Loucy (cell line): ENCODE measurements around the gene F2R.

Experiments
- H2AFZ ChIP-seq: fragments of 200-600 bp; sonication (generic); 2 replicates; pipeline ENCODE4 v1.6.0; 2016; ENCODE audit warnings: antibody characterized with exemption, mild to moderate bottlenecking, low read length, moderate library complexity
- H3F3A ChIP-seq: fragments of 200-600 bp; 2 replicates; pipeline ENCODE4 v1.6.0; 2016; ENCODE audit warnings: antibody characterized with exemption, low read depth, mild to moderate bottlenecking
- H3K27me3 ChIP-seq: fragments of 200-600 bp; sonication (generic); 2 replicates; pipeline ENCODE4 v1.6.1; 2014; ENCODE audit warnings: low read length, mild to moderate bottlenecking; ENCODE audit not compliant: insufficient read depth, poor library complexity, severe bottlenecking
- H3K36me3 ChIP-seq: fragments of 200-600 bp; sonication (generic); 2 replicates; pipeline ENCODE4 v1.6.1; 2016; ENCODE audit warnings: low read length; ENCODE audit not compliant: insufficient read depth
- H3K4me1 ChIP-seq: fragments of 200-600 bp; sonication (generic); 2 replicates; pipeline ENCODE4 v1.5.1; 2014; ENCODE audit warnings: low read length, mild to moderate bottlenecking; ENCODE audit not compliant: insufficient read depth, poor library complexity, severe bottlenecking
- H3K4me2 ChIP-seq: fragments of 200-600 bp; sonication (generic); 2 replicates; pipeline ENCODE4 v1.6.0; 2014; ENCODE audit warnings: antibody characterized with exemption, low read length, low read depth, mild to moderate bottlenecking; ENCODE audit not compliant: poor library complexity, severe bottlenecking
- H3K4me3 ChIP-seq: fragments of 200-600 bp; sonication (generic); 2 replicates; pipeline ENCODE4 v1.5.1; 2014; ENCODE audit warnings: low read length, mild to moderate bottlenecking, mixed read lengths; ENCODE audit not compliant: poor library complexity, severe bottlenecking
- H3K79me2 ChIP-seq: fragments of 200-600 bp; sonication (generic); 2 replicates; pipeline ENCODE4 v1.6.1; 2014; ENCODE audit warnings: low read length; ENCODE audit not compliant: insufficient read depth
- H3K9ac ChIP-seq: fragments of 200-600 bp; sonication (generic); 2 replicates; pipeline ENCODE4 v1.6.0; 2014; ENCODE audit warnings: mild to moderate bottlenecking, low read depth, low read length, moderate library complexity; ENCODE audit not compliant: poor library complexity, severe bottlenecking
- H3K9me2 ChIP-seq: fragments of 200-600 bp; sonication (generic); replicated peaks from 2 replicates; pipeline ENCODE4 v1.6.1; 2016; ENCODE audit warnings: low read depth, low read length, mixed read lengths
- H3K9me3 ChIP-seq: fragments of 200-600 bp; sonication (generic); 2 replicates; pipeline ENCODE4 v1.6.1; 2014; ENCODE audit warnings: mild to moderate bottlenecking, antibody characterized with exemption, low read length, low read depth; ENCODE audit not compliant: insufficient read depth
- H4K20me1 ChIP-seq: fragments of 200-600 bp; sonication (generic); 2 replicates; pipeline ENCODE4 v1.6.0; 2014; ENCODE audit warnings: antibody characterized with exemption, low read length, mild to moderate bottlenecking; ENCODE audit not compliant: insufficient read depth, poor library complexity, severe bottlenecking
- EZH2phosphoT487 ChIP-seq: fragments of 200-600 bp; IDR thresholded peaks from 2 replicates; pipeline ENCODE4 v1.6.1; 2018; ENCODE audit warnings: antibody characterized with exemption, mild to moderate bottlenecking, moderate library complexity, borderline replicate concordance
- TF ChIP-seq, protein P1 (sequence below): fragments of 200-600 bp; sonication (generic); conservative IDR thresholded peaks from 2 replicates; pipeline ENCODE4 v1.5.1; 2014; ENCODE audit warnings: mild to moderate bottlenecking, antibody characterized with exemption, low read length

F2R gene

DNA sequence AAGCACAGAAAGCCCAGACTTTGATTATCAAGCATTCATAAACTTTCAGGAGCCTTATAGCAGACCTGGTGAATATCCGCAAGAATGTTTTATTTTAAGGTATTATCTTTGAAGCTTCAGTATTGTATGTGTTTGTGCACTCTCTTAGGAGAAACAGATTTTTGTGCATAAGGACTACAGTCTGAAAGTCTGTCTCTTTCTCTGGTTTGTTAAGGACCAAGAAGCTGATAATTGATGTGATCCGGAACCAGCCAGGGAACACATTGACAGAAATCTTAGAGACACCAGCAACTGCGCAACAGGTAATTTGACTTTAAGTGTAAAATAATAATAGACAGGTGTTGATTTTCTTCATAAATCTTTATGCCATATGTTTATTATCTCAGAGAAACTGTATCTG, 22.8 kb upstream of the F2R start:
- H3K9me3 ChIP-seq, result no peaks in the 10 kb centered on the region
- H3K4me1 ChIP-seq, result peaks cover 37% of the 10 kb centered on the region
- H3K9ac ChIP-seq, result no peak overlapping the region
- no peaks in the 10 kb centered on the region for H3K79me2 ChIP-seq
- no peaks in the 10 kb centered on the region for H3K9me2 ChIP-seq
- no peaks in the 10 kb centered on the region for H3K27me3 ChIP-seq
- TF ChIP-seq EZH2phosphoT487, result no peak
- TF ChIP-seq, protein P1, sequence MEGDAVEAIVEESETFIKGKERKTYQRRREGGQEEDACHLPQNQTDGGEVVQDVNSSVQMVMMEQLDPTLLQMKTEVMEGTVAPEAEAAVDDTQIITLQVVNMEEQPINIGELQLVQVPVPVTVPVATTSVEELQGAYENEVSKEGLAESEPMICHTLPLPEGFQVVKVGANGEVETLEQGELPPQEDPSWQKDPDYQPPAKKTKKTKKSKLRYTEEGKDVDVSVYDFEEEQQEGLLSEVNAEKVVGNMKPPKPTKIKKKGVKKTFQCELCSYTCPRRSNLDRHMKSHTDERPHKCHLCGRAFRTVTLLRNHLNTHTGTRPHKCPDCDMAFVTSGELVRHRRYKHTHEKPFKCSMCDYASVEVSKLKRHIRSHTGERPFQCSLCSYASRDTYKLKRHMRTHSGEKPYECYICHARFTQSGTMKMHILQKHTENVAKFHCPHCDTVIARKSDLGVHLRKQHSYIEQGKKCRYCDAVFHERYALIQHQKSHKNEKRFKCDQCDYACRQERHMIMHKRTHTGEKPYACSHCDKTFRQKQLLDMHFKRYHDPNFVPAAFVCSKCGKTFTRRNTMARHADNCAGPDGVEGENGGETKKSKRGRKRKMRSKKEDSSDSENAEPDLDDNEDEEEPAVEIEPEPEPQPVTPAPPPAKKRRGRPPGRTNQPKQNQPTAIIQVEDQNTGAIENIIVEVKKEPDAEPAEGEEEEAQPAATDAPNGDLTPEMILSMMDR, result no peak
- no peak overlapping the region for H3K4me2 ChIP-seq
- no peak overlapping the region for H3K4me3 ChIP-seq
- H3F3A ChIP-seq, result no peaks in the 10 kb centered on the region
- H3K36me3 ChIP-seq, result peaks cover 43% of the 10 kb centered on the region
- no peak overlapping the region for H2AFZ ChIP-seq
- H4K20me1 ChIP-seq, result no peaks in the 10 kb centered on the region

DNA sequence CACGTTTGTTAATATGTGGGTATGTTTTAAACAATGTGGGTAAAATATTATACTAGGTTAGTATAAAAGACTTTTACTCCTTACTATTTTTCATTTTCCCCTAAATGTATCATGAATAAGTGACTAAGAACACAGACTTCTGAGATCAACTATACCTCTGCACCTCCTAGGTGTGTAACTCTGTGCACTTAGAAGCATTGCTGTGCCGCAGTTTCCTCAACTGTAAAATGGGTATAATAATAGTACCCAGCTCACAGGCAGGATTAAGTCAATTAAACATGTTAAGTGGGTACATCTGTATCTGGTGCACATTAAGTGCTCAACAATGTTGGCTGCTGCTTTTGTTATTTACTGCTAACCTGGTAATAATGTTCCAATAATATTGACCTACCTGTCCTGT, 21.6 kb upstream of the F2R start:
- H3K27me3 ChIP-seq, result no peaks in the 10 kb centered on the region
- H3K79me2 ChIP-seq, result no peaks in the 10 kb centered on the region
- H3K9me3 ChIP-seq, result no peaks in the 10 kb centered on the region
- H3F3A ChIP-seq, result no peaks in the 10 kb centered on the region
- H3K36me3 ChIP-seq, result peaks cover 54% of the 10 kb centered on the region
- no peaks in the 10 kb centered on the region for H3K9me2 ChIP-seq
- H2AFZ ChIP-seq, result no peak overlapping the region
- H3K4me1 ChIP-seq, result peaks cover 26% of the 10 kb centered on the region
- no peak overlapping the region for H3K4me3 ChIP-seq
- H3K9ac ChIP-seq, result no peak overlapping the region
- TF ChIP-seq, protein P1, result no peak
- TF ChIP-seq EZH2phosphoT487, result no peak
- H3K4me2 ChIP-seq, result no peak overlapping the region
- H4K20me1 ChIP-seq, result no peaks in the 10 kb centered on the region

DNA sequence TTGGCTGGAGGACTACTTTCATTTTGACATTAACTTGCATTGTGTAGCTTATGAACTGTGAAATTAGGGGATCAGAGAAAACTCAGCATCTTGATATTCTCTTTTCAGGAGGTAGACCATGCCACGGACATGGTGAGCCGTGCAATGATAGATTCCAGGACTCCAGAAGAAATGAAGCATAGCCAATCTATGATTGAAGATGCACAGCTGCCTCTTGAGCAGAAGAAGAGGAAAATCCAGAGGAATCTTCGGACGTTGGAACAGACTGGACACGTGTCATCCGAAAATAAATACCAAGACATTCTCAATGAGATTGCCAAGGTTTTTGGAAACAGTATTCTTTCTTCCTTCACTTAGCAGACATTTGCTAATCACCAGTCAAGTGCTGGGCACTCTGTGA, 20.6 kb upstream of the F2R start:
- Histone ChIP-seq H3K4me2 (no peak overlapping the region), H3K9me2 (no peaks in the 10 kb centered on the region), H3K9ac (no peak overlapping the region), H3K27me3 (no peaks in the 10 kb centered on the region), H2AFZ (no peak overlapping the region), H3F3A (no peaks in the 10 kb centered on the region), H3K9me3 (no peaks in the 10 kb centered on the region), H3K79me2 (no peaks in the 10 kb centered on the region), H3K4me3 (no peak overlapping the region), H3K36me3 (peaks cover 60% of the 10 kb centered on the region), H3K4me1 (peaks cover 17% of the 10 kb centered on the region), H4K20me1 (no peaks in the 10 kb centered on the region)
- no peak for TF ChIP-seq EZH2phosphoT487
- TF ChIP-seq, protein P1, result no peak
